Measurements from ENCODE around the gene CDK10. TPM values are rescaled to one million over a fixed set of nuclear protein-coding genes. Genes with fewer than 3 reads are reported as not detected.

The CDK10 gene, protein sequence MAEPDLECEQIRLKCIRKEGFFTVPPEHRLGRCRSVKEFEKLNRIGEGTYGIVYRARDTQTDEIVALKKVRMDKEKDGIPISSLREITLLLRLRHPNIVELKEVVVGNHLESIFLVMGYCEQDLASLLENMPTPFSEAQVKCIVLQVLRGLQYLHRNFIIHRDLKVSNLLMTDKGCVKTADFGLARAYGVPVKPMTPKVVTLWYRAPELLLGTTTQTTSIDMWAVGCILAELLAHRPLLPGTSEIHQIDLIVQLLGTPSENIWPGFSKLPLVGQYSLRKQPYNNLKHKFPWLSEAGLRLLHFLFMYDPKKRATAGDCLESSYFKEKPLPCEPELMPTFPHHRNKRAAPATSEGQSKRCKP
- total RNA-seq: 25.6 and 29.5 TPM in 2 replicates

DNA sequence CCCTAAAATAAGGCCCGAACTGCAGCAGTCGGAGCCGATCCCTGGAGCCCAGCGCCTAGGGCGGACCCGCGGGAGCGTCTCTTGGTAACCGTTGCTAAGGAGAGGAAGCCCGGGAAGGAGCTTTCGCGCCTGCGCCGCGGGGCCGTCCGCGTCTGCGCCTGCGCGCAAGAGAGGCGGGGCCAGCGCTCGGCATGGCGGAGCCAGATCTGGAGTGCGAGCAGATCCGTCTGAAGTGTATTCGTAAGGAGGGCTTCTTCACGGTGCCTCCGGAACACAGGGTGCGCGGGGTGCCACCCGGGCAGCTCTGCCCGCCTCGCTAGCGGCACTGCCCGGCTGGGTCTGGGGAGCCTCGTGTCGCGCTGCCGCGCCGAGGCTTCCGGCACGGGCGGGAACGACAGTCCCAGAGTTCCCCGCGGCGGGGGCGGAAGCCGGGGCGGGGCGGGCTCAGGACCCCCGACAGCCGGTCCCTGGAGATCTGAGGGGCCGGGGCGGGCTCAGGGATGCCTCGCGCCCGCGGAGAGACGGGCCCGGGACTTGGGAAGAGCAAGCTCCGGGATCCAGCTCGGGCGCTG is at the start of gene CDK10:
Gene CDK10, plus strand, starts transcription at position 170 of the 572 bp plus-strand sequence. Its CDS starts 22 bp downstream, at position 192.

DNA sequence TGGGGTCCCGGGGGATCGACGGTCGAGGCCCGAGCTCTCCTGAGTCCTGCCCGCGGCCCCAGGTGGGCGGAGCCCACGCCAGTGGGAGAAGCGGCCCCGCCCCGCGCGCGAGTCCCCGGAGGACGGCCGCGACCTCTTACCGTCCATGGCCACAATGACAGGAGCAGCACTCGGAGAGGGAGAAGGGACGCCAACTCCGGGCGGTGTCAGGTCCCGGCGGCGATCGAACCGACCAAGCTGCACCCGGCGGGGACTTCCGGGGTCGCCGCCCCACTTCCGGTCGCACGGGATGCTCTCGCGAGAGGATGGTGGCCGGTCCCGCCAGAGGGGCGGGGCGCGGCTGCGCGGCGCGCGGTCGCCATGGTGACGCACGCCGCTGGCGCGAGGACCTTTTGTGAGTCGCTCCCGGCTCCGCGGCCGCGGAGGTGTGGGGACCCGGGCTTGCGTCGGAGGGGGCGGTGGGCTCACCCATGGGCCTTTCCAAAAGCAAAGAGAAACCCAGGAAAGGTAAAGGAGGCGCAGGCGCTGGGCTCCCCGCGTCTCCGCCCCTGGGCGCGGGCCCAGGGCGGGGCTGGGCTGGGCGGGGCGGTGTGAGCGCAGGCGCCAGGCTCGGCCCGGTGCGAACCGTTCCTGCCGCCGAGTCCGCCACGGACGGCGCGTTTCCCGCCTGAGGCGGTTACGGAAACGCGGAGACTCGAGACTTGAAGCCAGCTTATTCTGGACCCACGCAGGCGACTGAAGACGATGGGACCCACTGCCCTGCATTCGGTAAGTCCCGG is 28.9 kb upstream of the CDK10 start, which contains the start of the genes CHMP1A and SPATA33:
Gene CHMP1A, minus strand, starts transcription at position 267 of the 779 bp plus-strand sequence. Its CDS starts 120 bp downstream, at position 147.
Gene SPATA33, plus strand, starts transcription at position 395 of the 779 bp plus-strand sequence. Its CDS starts 76 bp downstream, at position 471.

DNA sequence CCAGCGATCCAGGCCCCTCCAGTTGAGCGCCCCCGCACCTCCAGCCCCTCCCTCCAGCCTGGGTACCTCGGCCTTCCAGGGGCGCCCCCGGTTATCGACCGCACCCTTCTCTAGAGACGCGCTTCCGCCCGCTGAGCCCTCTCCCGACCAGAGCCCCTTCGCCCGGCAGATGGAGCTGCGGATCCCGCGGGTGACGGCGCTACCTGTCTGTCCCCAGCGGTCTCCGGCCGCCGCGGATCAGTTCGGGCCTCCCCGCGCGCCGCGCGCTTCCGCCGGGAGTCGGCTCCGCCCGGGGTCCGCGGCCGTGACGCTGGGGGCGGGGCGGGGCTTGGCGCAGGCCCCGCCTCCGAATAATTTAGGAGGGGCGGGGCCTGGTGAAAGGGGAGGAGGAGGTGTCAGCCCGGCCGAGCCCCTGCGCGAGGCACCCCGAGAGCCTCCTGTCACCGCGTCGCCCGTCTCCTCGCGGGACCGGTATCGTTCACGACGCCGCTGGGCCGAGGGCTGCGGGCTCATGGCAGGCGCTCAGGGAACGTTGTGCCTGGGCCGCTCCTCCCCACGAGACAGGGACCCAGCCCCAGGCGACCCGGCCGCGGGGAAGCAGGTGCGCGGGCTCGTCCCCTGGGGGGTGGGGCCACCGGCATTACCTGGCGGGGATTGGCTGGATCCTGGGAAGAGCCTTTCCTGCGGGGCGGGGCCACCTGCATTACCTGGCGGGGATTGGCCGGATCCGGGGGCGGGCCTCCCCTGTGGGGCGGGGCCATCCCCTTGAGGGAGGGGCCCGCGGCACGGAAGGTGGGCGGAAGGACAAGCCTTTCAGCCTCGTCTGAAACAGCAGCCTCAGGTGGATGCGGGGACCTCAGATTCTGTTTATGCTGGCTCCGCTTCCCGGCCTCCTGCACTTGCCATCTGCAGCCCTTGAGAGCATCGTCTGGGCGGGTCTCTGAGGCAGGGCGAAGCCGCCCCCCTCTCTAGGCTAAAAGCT is 15.2 kb downstream of the CDK10 start, which contains the start of gene SPATA2L:
Gene SPATA2L, minus strand, starts transcription at position 281 of the 982 bp plus-strand sequence. CDS start 473 bp downstream, outside the sequence.

DNA sequence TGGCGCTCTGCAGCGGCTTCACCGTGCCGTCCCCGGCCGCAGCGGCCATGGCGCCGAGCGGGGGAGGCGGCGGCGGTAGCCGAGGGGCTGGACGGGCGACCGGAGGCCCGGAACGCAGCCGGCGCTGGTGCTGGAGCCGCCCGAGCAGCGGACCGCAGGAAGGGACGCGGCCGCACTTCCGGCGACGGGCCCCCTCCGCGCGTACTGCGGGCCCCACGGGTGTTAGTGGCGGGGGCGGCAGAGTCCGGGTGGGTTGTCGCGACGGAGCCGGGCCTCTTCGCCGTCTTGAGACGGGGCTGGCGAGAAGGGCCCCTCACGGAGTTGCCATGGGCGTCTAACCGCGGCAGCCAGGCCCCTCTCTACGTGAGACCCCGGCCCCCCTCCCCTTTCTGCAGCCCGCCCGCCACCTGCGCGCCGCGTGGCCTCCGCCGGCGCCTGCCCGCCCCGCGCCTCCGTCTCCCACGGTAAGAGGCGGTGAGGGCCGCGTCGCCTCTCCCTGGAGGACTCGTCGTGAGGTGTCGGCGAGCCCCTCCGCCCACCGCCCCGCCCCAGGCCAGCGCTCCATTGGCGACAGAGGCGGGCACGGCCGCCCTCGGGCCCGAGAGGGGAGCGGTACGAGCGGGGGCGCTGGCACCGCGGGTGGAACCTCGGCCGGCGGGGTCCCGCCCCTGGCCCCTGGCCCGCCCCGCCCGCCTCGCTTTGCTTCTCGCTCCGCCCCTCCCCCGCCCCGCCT is 34.5 kb downstream of the CDK10 start, which contains the start of the genes VPS9D1 and ZNF276:
Gene VPS9D1, minus strand, starts transcription at position 86 of the 733 bp plus-strand sequence. Its CDS starts 37 bp downstream, at position 49.
Gene ZNF276, plus strand, starts transcription at position 725 of the 733 bp plus-strand sequence. CDS start 104 bp downstream, outside the sequence.

Other genes with a start within 250 kb of the CDK10 start
- 44.3 and 52.3 TPM in 2 replicates for gene ANKRD11, start 196.1 kb upstream of the CDK10 start, total RNA-seq
- gene SPG7, start 178.3 kb upstream of the CDK10 start, total RNA-seq: 80.6 and 109 TPM in 2 replicates
- 3,018 and 3,893 TPM in 2 replicates for gene RPL13, start 126.0 kb upstream of the CDK10 start, total RNA-seq
- gene CPNE7, start 110.9 kb upstream of the CDK10 start, total RNA-seq: 3.6 and 4.0 TPM in 2 replicates
- gene DPEP1, start 73.0 kb upstream of the CDK10 start, total RNA-seq: 0.14 and 0.65 TPM in 2 replicates
- gene CHMP1A, start 29.0 kb upstream of the CDK10 start, total RNA-seq: 72.0 and 82.3 TPM in 2 replicates
- gene SPATA33, start 28.9 kb upstream of the CDK10 start, total RNA-seq: 1.3 and 2.6 TPM in 2 replicates
- gene SPATA2L, start 15.0 kb downstream of the CDK10 start, total RNA-seq: 6.7 and 6.8 TPM in 2 replicates
- 7.1 TPM in 2 replicates for gene VPS9D1, start 34.2 kb downstream of the CDK10 start, total RNA-seq
- gene ZNF276, start 34.8 kb downstream of the CDK10 start, total RNA-seq: 8.2 and 12.5 TPM in 2 replicates
- gene FANCA, start 130.0 kb downstream of the CDK10 start, total RNA-seq: 2.0 and 2.2 TPM in 2 replicates
- gene SPIRE2, start 141.8 kb downstream of the CDK10 start, total RNA-seq: 0.55 and 1.00 TPM in 2 replicates
- 209 and 238 TPM in 2 replicates for gene TCF25, start 186.9 kb downstream of the CDK10 start, total RNA-seq
- 3.6 and 4.3 TPM in 2 replicates for gene MC1R, start 232.2 kb downstream of the CDK10 start, total RNA-seq
- 128 and 149 TPM in 2 replicates for gene TUBB3, start 236.7 kb downstream of the CDK10 start, total RNA-seq